ENCODE measurements around the gene STXBP3. TPM values are rescaled to one million over a fixed set of nuclear protein-coding genes. Genes with fewer than 3 reads are reported as not detected.
A peak's percentile ranks its signal among the peaks of the same experiment; 100 is the strongest.

STXBP3 gene, protein sequence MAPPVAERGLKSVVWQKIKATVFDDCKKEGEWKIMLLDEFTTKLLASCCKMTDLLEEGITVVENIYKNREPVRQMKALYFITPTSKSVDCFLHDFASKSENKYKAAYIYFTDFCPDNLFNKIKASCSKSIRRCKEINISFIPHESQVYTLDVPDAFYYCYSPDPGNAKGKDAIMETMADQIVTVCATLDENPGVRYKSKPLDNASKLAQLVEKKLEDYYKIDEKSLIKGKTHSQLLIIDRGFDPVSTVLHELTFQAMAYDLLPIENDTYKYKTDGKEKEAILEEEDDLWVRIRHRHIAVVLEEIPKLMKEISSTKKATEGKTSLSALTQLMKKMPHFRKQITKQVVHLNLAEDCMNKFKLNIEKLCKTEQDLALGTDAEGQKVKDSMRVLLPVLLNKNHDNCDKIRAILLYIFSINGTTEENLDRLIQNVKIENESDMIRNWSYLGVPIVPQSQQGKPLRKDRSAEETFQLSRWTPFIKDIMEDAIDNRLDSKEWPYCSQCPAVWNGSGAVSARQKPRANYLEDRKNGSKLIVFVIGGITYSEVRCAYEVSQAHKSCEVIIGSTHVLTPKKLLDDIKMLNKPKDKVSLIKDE
- total RNA-seq (77.5 and 78.1 TPM in 2 replicates), polyA plus RNA-seq (13.3 and 28.4 TPM in 2 replicates), polyA minus RNA-seq (10.2 and 25.0 TPM in 2 replicates)
- total RNA-seq (2013), result 58.4 TPM

DNA sequence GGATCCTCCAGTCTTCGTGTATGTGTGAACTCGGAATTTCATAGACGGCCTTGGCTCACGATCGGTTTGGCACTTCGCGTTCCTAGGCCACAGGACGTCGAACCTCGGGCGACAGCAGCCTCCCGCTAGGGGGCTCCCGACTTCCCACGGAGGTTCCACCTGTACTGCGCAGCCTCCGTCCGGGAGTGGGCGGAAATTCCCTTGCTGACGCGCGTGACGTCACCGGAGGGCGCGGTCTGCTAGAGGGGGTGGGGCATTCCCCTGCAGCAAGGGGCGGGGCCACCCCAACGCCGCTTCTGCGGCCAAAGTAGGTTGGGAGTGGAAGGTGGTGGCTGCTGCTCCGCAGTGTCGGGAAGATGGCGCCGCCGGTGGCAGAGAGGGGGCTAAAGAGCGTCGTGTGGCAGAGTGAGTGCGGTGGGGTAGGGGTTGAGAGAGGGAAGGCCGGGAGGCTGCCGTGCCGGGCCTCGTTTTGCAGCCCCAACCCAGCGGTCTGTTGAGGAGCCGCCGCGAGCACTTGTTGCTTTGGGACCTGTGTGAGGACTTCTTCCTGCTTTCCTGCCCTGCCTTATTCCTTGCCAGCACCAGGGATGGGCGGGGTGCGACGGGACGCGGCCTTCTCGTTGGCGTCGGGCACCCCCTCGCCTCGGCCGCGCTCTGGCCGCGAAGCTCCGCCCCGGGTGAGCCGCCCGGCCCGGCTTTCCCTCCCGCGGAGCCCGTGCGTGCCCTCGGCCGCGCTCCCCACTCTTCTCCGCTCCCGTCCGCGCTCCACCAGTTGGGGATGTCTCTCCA lies at the start of gene STXBP3:
STXBP3 (plus strand) TSS at position 293 of the 789 bp plus-strand sequence; CDS start at position 357, 64 bp downstream.
- peak within 1 kb of the TSS; percentile 92 to 94 for H3K27ac ChIP-seq (ENCODE audit: low read length in 2 of 2)
- H2AFZ ChIP-seq (ENCODE audit: insufficient read depth, low read depth, low read length, poor library complexity, severe bottlenecking), result peak within 1 kb of the TSS; percentile 79
- no peaks in the 10 kb centered on the region for H3K27me3 ChIP-seq (replicated peaks in 1 of 4; ENCODE audit: control extremely low read depth in 1 of 4, control insufficient read depth in 3 of 4, insufficient read depth in 4 of 4, low read length in 3 of 4)
- CTCF ChIA-PET, result interaction anchor here (0.6 to 1.0 kb wide), 3 partner anchors 11 to 185 kb away, joined by 3 read pairs; no protein-coding TSS in a partner anchor
- peak within 1 kb of the TSS; percentile 90 for H3K4me2 ChIP-seq (replicated peaks; ENCODE audit: low read depth, low read length, poor library complexity, severe bottlenecking)
- ATAC-seq (ENCODE audit: low read depth) (peak; percentile 93), DNase-seq (peak; percentile 99)
- WGBS (ENCODE audit: insufficient coverage), result under 1% methylated on average over 74 of the region's 75 CpGs
- no peaks in the 10 kb centered on the region for H3K27me3 Mint-ChIP-seq
- intact Hi-C loops (cut with micrococcal nuclease), result loop anchor here (1.0 to 5.0 kb wide), 13 partner anchors 54 to 680 kb away; partner anchors contain the start of genes CLCC1, EEIG2, ELAPOR1 and HENMT1
- peak within 1 kb of the TSS; percentile 98 for H3K4me3 Mint-ChIP-seq
- peak within 1 kb of the TSS; percentile 100 for H3K27ac Mint-ChIP-seq
- TF ChIP-seq CTCF (IDR thresholded peaks at IDR 0.05), result peak; percentile 94
- TF ChIP-seq EZH2 (IDR thresholded peaks at IDR 0.05; ENCODE audit: borderline replicate concordance, insufficient read depth, low read depth, low read length, poor library complexity, severe bottlenecking), result no peak
- peak within 1 kb of the TSS; percentile 79 for H3K9ac ChIP-seq (ENCODE audit: low read length)
- H3K36me3 ChIP-seq (replicated peaks in 1 of 2; ENCODE audit: control extremely low read depth in 1 of 2, control insufficient read depth in 1 of 2, extremely low read depth in 1 of 2, insufficient read depth in 2 of 2, low read length in 1 of 2), result no peaks in the 10 kb centered on the region
- H3K4me1 Mint-ChIP-seq, result peaks cover 33% of the 10 kb centered on the region
- peaks cover 4 to 5% of the 10 kb centered on the region in 2 donors for H3K4me1 ChIP-seq (ENCODE audit: control insufficient read depth in 2 of 2, insufficient read depth in 2 of 2, low read length in 2 of 2)
- POLR2A ChIA-PET, result interaction anchor here (0.8 kb wide), 1 partner anchor 54 kb away, joined by 6 read pairs; the partner anchor contains the start of gene PRPF38B
- H3K9me3 Mint-ChIP-seq (ENCODE audit: insufficient read depth), result no peaks in the 10 kb centered on the region
- peak within 1 kb of the TSS; percentile 41 to 99 (median 94) for H3K4me3 ChIP-seq (ENCODE audit: control extremely low read depth in 1 of 5, extremely low read depth in 1 of 5, insufficient read depth in 1 of 5, low read depth in 2 of 5, low read length in 4 of 5)
- no peaks in the 10 kb centered on the region for H4K20me1 ChIP-seq (ENCODE audit: control insufficient read depth, insufficient read depth, low read length, poor library complexity, severe bottlenecking)
- peaks cover 37% of the 10 kb centered on the region for H3K79me2 ChIP-seq (ENCODE audit: control insufficient read depth, insufficient read depth, low read length)
- H3K9me3 ChIP-seq (ENCODE audit: control extremely low read depth in 1 of 3, control insufficient read depth in 2 of 3, insufficient read depth in 1 of 3, low read length in 2 of 3), result no peaks in the 10 kb centered on the region

Data from B cell (primary cell).